DOHH2 (cell line): ENCODE measurements around the gene GRXCR1.

Experiments used
- H3F3A ChIP-seq: fragments of 200-600 bp; sonication (generic), shearing (Covaris generic); 2 replicates; pipeline ENCODE4 v1.6.0; 2016; ENCODE audit warnings: antibody characterized with exemption, mild to moderate bottlenecking; ENCODE audit not compliant: control insufficient read depth, insufficient read depth
- H3K27ac ChIP-seq: fragments of 200-600 bp; sonication (generic); 2 replicates; pipeline ENCODE4 v1.5.1; 2014; ENCODE audit warnings: low read depth, mild to moderate bottlenecking, low read length, moderate library complexity
- H3K27me3 ChIP-seq: fragments of 200-600 bp; sonication (generic); 2 replicates; pipeline ENCODE4 v1.6.1; 2014; ENCODE audit warnings: mild to moderate bottlenecking, low read length, mixed read lengths; ENCODE audit not compliant: control insufficient read depth
- H3K36me3 ChIP-seq: fragments of 200-600 bp; sonication (generic); 2 replicates; pipeline ENCODE4 v1.6.1; 2014; ENCODE audit warnings: mild to moderate bottlenecking, low read length, moderate library complexity, mixed read lengths; ENCODE audit not compliant: control insufficient read depth
- H3K4me1 ChIP-seq: fragments of 200-600 bp; sonication (generic); 2 replicates; pipeline ENCODE4 v1.6.1; 2014; ENCODE audit warnings: mild to moderate bottlenecking, low read length, mixed read lengths; ENCODE audit not compliant: control insufficient read depth
- H3K4me2 ChIP-seq: fragments of 200-600 bp; sonication (generic); 2 replicates; pipeline ENCODE4 v1.6.0; 2014; ENCODE audit warnings: mild to moderate bottlenecking, low read length, moderate library complexity
- H3K4me3 ChIP-seq: fragments of 200-600 bp; sonication (generic); 2 replicates; pipeline ENCODE4 v1.5.1; 2014; ENCODE audit warnings: mild to moderate bottlenecking, low read length, mixed read lengths
- H3K79me2 ChIP-seq: fragments of 200-600 bp; sonication (generic); 2 replicates; pipeline ENCODE4 v1.6.1; 2014; ENCODE audit warnings: mild to moderate bottlenecking, low read length, mixed read lengths; ENCODE audit not compliant: control insufficient read depth
- H3K9me2 ChIP-seq: fragments of 200-600 bp; sonication (generic); replicated peaks from 2 replicates; pipeline ENCODE4 v1.6.1; 2014; ENCODE audit warnings: mild to moderate bottlenecking, low read length, mixed read lengths; ENCODE audit not compliant: control insufficient read depth
- H3K9me3 ChIP-seq: fragments of 200-600 bp; sonication (generic); 2 replicates; pipeline ENCODE4 v1.6.1; 2014; ENCODE audit warnings: antibody characterized with exemption, low read length, mixed read lengths; ENCODE audit not compliant: control insufficient read depth, insufficient read depth
- H4K20me1 ChIP-seq: fragments of 200-600 bp; sonication (generic); 2 replicates; pipeline ENCODE4 v1.6.0; 2014; ENCODE audit warnings: low read depth, mild to moderate bottlenecking, antibody characterized with exemption, low read length, moderate library complexity; ENCODE audit not compliant: control insufficient read depth, insufficient read depth
- EZH2phosphoT487 ChIP-seq: fragments of 200-600 bp; sonication (generic); IDR thresholded peaks from 2 replicates; pipeline ENCODE4 v1.6.1; 2017; ENCODE audit warnings: borderline replicate concordance, mild to moderate bottlenecking, antibody characterized with exemption, low read length, moderate library complexity, mixed read lengths
- TF ChIP-seq, protein P1 (sequence below): fragments of 200-600 bp; sonication (generic); IDR thresholded peaks from one replicate; pipeline ENCODE4 v1.5.1; 2014; ENCODE audit warnings: antibody characterized with exemption, mild to moderate bottlenecking, low read depth, low read length; ENCODE audit not compliant: poor library complexity, severe bottlenecking

GRXCR1 gene

DNA sequence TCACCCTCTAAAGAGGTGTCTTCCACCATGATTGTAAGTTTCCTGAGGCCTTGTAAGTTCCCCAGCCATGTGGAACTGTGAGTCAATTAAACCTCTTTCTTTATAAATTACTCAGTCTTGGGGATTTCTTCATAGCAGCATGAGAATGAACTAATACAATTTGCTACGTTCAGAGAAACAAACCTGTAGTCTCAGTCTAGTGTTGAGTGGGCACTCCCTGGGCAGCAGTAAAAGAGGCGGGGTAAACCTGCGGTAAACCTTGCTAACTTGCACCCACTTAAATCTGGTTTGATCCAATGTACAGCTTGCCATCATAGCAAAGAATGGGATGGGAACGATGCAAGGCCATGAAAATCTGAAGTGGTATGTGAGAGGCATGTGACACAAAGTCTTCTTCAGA lies 22.4 kb downstream of the GRXCR1 start:
- Histone ChIP-seq H3K9me3 (no peaks in the 10 kb centered on the region), H3K4me2 (no peak overlapping the region), H3K27ac (no peak overlapping the region), H3K4me1 (no peaks in the 10 kb centered on the region), H3K9me2 (no peaks in the 10 kb centered on the region), H4K20me1 (no peaks in the 10 kb centered on the region), H3F3A (no peaks in the 10 kb centered on the region), H3K36me3 (no peaks in the 10 kb centered on the region), H3K27me3 (no peaks in the 10 kb centered on the region), H3K79me2 (no peaks in the 10 kb centered on the region), H3K4me3 (no peak overlapping the region)
- TF ChIP-seq, protein P1, sequence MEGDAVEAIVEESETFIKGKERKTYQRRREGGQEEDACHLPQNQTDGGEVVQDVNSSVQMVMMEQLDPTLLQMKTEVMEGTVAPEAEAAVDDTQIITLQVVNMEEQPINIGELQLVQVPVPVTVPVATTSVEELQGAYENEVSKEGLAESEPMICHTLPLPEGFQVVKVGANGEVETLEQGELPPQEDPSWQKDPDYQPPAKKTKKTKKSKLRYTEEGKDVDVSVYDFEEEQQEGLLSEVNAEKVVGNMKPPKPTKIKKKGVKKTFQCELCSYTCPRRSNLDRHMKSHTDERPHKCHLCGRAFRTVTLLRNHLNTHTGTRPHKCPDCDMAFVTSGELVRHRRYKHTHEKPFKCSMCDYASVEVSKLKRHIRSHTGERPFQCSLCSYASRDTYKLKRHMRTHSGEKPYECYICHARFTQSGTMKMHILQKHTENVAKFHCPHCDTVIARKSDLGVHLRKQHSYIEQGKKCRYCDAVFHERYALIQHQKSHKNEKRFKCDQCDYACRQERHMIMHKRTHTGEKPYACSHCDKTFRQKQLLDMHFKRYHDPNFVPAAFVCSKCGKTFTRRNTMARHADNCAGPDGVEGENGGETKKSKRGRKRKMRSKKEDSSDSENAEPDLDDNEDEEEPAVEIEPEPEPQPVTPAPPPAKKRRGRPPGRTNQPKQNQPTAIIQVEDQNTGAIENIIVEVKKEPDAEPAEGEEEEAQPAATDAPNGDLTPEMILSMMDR: no peak
- TF ChIP-seq EZH2phosphoT487: no peak

DNA sequence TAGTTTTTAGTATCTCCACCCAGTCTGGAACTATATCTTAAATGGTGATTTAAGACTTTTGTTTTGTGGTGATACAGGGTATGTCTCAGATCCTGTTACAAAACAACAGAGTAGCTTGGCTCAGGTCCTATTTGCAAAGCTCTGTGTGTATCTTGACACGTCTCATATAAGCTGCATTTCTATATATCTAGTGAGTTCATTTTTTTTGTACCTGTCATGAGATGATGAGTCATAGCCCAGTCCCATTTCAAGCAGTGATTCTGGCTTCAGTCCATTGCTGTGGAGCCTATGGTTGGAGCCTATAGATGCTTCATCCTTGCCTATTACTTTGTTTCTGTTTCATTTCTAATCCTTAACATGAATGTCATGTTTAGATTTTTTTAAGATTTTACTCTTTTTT lies 23.0 kb downstream of the GRXCR1 start:
- Histone ChIP-seq H3K4me2 (no peak overlapping the region), H3K9me3 (no peaks in the 10 kb centered on the region), H3K4me3 (no peak overlapping the region), H3K36me3 (no peaks in the 10 kb centered on the region), H3K79me2 (no peaks in the 10 kb centered on the region), H3K27me3 (no peaks in the 10 kb centered on the region), H3K4me1 (no peaks in the 10 kb centered on the region), H3K27ac (no peak overlapping the region), H4K20me1 (no peaks in the 10 kb centered on the region), H3K9me2 (no peaks in the 10 kb centered on the region), H3F3A (no peaks in the 10 kb centered on the region)
- TF ChIP-seq EZH2phosphoT487: no peak
- TF ChIP-seq, protein P1: no peak

DNA sequence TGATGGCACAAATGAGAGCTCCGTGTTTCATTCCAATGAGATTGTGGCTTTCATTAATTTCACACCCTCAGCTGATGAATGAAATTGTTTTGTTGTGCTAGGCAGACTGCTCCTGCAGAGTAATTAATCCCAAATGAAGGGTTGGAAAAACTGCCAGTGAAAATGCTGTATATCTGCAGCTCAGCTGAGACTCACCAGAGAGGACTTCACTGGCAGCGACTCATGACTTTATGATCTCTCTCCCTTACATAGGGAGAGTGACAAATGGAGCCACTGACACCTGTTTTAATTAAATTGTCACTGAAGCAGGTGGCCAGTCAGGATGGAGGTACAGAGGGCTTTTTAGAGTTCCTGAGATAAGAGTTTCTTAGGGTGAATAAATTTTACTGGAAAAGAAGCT lies 24.8 kb downstream of the GRXCR1 start:
- Histone ChIP-seq H4K20me1 (no peaks in the 10 kb centered on the region), H3K9me2 (no peaks in the 10 kb centered on the region), H3K79me2 (no peaks in the 10 kb centered on the region), H3K4me3 (no peak overlapping the region), H3K27me3 (no peaks in the 10 kb centered on the region), H3K4me1 (no peaks in the 10 kb centered on the region), H3K4me2 (no peak overlapping the region), H3K36me3 (no peaks in the 10 kb centered on the region), H3K27ac (no peak overlapping the region), H3F3A (no peaks in the 10 kb centered on the region), H3K9me3 (no peaks in the 10 kb centered on the region)
- TF ChIP-seq EZH2phosphoT487: no peak
- TF ChIP-seq, protein P1: no peak

DNA sequence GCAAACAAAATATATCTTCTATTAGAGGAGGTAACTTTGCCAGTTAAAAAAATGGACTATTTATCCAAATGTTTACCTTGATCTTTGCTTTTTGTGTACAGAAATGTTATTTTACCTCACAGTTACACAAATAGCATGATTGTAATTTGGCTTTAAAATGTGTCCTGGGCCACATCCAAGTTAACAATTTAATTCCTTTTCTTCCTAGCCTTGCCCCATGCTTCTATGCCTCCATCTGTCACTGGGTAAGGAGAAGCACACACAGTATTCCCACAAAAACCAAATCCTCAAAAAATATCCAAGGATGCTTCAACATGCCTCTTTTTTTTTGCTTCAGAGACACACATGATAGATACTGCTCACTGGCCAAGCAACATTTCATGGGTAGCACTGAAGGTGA lies 30.9 kb downstream of the GRXCR1 start:
- no peak overlapping the region for H3K27ac ChIP-seq
- H3K36me3 ChIP-seq: no peaks in the 10 kb centered on the region
- H3K4me1 ChIP-seq: no peaks in the 10 kb centered on the region
- no peaks in the 10 kb centered on the region for H4K20me1 ChIP-seq
- H3K79me2 ChIP-seq: no peaks in the 10 kb centered on the region
- H3F3A ChIP-seq: no peaks in the 10 kb centered on the region
- H3K4me3 ChIP-seq: no peak overlapping the region
- H3K27me3 ChIP-seq: no peaks in the 10 kb centered on the region
- H3K9me3 ChIP-seq: no peaks in the 10 kb centered on the region
- no peak overlapping the region for H3K4me2 ChIP-seq
- no peak for TF ChIP-seq EZH2phosphoT487
- TF ChIP-seq, protein P1: no peak
- H3K9me2 ChIP-seq: no peaks in the 10 kb centered on the region
